Sigmoid colon (tissue), 3 donors: Measurements from ENCODE around the gene TBCD.

Experiments used
- CTCF ChIP-seq, 4 experiments: fragments of 450-650 bp in 3 of 4; fragments of 200-600 bp in 1 of 4; IDR thresholded peaks; one replicate each; pipeline ENCODE4 v1.5.1; 2016 to 2019; ENCODE audit warnings: antibody characterized with exemption in 4 of 4, mild to moderate bottlenecking in 3 of 4, moderate library complexity in 2 of 4
- POLR2A ChIP-seq, 2 donors: fragments of 450-650 bp; IDR thresholded peaks; one replicate each; pipeline ENCODE4 v1.6.1; 2016; ENCODE audit warnings: antibody characterized with exemption in 2 of 2, mild to moderate bottlenecking in 2 of 2, moderate library complexity in 2 of 2

DNA sequence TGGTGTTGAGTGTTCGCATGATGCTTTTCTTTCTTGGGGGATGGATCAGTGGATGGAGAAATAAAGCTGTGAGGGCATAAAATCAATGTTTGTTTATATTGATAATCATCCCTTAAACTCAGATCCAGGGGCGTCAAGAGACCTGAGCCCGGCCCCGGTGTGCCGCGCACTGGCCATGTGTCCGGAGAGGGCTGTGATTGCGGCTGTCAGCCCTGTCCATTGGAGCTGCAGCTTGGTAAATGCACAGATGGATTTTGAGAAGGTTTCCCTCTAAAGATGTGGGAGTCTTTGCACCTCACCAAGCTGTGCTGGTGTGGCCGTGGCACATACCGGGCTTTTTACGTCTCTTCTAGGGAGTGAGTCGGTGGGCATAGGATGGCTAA lies 109.5 kb downstream of the TBCD start:
- TF ChIP-seq CTCF (IDR thresholded peaks at IDR 0.05) (no peak), POLR2A (IDR thresholded peaks at IDR 0.05) (no peak)
